HG03064 (cell line): Measurements from ENCODE around the gene FUT8.

Experiments used
- ATAC-seq: cut with Tn5 transposase; IDR thresholded peaks from one replicate; pipeline ENCODE4 v1.9.1; 2021; ENCODE audit warnings: low read depth; ENCODE audit not compliant: unreplicated experiment

Gene FUT8

DNA sequence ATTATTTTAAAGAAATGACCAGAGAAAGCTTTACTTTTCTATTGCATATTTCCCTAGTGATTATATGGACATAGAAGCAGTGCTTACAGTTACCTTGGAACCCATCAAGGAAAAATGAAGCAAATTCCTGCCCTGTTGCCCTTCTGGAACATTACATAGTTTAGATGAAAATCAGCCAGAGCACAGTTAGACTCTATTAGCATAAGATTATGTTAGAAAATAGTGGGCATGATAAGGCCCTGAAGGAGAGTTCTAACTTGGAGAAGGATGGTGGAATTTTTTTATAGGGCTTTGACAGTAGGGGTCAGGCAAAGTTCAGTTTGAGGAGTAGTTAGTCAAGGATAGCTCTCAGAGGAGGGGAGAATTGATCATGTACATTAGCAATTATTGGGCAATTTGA is 74.3 kb downstream of the FUT8 start:
- ATAC-seq: no peak

DNA sequence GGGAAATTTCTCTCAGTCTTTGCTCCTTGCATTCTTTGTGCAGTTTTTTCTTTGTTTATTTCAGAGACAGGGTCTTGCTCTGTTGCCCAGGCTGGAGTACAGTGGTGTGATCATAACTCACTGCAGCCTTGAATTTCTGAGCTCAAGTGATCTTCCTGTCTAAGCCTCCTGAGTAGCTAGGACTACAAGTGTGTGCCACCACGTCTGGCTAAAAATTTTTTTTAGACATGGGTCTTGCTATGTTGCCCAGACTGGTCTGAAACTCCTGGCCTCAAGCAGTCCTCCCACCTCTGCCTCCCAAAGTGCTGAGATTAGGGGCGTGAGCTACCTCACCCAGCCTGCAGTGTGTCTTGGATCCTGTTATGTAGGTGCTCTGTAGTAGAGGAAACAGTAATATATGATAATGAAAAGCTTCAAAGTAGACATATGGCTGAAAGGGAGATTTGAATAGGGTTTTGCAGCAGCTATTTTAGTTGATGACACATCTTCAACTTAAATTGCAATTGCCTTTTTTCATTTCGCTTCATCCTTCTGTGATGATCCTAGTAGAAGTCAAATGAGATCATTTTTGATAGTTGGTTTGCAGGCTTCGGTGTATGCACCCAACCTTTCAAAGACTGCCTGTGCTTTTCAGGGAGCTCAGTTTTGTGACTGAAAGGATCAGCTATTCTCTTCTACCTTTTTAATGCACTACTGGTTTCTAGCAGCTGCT is 75.4 kb downstream of the FUT8 start:
- no peak for ATAC-seq

DNA sequence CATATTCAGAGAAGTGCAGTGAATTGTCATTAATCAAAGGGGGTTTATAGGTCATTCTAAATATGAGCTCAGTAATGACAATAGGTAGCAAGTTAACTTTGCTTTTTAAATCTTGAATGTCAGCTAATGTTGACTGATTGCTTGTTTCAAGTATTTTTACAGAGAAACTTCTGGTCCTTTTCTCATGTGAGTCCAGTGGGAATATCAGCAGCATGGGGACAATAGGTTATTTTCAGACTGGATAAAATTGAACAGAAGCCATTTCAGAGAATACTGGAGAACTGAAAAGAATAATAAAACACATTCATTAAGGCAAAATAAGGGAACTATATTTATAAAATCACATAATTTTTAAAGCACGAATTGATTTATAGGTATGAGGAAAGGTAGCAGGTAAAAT is 78.7 kb downstream of the FUT8 start:
- no peak for ATAC-seq

DNA sequence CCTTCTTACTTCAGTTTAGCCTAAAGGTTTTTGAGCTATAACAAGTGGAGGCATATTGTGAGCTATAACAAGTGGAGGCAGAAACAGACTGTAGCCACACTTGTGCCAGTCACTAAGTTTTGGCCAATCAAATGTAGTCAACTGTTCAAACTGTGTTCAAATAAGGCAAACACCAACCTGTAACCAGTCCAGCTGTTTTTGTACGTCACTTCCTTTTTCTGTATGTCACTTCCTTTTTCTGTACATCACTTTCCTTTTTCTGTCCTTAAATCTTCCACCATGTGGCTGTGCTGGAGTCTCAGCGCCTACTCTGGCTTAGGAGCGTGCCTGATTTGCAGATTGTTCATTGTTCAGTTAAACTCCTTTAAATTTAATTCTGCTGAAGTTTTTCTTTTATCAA is 79.7 kb downstream of the FUT8 start:
- no peak for ATAC-seq

DNA sequence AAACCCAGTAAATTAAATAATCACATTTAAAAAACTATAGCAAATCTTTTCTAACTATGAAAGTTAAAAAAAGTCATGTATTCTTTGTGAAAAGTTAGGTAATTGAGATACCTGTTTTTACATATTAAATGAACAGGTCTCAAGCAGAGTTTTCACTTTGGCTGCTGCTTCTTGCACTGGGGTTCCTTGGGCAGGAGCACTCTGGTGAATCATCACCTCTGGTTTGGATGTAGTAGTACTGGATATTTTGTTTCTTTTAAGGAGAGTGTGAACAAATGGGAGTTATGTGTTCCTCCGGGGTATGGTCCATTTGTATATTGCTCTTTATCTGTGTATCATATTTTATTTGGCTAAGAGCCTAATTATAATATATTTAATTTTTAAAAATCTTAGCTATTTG is 82.7 kb downstream of the FUT8 start:
- ATAC-seq: no peak

DNA sequence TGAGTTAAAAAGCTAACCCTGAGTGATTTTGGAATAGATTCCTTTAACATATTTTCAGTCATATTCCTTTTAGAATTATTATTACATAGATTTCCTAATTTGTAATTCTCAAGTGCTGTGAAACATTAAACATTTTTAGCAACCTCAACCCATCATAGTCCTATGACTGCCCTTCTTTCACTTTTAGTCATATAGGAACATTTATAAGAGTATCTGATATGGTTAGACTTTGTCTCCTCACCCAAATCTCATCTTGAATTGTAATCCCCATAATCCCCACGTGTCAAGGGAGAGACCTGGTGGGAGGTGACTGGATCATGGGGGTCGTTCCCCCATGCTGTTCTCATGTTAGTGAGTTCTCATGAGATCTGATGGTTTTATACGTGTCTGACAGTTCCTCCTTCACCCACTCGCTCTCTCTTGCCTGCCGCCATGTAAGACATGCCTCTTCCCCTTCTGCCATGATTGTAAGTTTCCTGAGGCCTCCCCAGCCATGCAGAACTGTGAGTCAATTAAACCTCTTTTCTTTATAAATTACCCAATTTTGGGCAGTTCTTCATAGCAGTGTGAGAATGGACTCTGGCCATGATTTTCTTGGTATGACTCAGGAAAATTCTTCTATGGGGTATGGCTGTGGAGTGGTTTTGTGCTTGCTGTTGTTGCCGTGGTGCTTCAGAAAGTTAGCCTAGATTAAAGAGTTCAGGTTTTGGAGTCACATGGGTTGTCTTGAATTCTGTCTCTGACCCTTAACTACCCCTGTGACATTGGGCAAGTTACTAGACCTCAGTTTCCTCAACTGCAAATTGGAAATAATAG is 83.9 kb downstream of the FUT8 start:
- no peak for ATAC-seq

DNA sequence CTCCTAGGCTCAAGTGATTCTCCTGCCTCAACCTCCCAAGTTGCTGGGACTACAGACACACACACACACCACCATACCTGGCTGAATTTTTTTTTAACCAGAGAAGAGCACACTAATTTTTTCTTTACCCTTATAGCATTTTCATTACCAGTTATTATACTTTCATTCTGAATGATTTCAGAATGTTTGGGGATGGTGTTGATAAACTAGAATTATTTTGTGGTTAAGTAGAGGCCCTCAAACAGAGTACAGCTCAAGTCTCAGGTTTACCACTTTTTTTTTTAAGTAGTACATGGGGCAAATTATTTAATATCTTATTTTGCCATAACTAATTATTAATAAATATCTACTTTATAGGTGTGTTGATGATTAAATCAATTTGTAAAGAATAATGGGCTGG is 86.6 kb downstream of the FUT8 start:
- no peak for ATAC-seq

DNA sequence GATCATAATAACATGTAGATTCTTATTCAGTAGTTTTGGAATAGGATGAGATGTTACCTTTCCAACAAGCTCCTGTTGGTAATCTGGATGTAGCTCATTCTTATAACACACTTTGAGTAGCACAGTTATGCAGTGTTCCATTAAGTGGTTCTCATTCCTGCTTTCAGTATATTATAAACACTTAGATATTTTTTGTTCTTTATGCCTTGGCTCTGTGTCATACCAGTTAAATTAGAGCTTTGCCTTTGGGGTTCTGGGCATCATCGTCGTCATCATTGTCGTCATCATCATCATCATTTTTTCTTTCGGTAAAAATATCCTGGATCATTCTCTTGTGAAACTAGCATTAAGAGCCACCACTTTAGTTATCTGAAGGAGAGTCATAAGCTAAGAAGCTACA is 87.5 kb downstream of the FUT8 start:
- ATAC-seq: no peak

DNA sequence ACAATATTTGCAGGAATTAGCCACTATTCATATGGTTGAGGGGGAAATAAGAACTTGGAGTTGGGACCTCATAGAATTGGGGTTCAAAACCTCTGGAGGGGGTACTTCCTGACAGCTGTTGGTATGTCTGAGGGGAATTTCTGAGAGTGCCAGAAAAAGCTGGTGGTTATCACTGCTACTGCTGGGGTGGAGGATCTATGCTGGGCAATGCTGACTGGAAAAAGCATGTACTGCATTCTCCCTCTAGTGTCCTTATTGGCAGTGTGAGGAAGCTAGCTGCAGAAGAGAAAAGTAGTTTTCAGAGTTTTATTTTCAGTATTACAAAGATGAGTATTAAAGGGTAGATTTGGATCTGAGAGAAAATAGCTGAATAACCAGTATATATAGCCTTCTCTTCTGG is 88.8 kb downstream of the FUT8 start:
- no peak for ATAC-seq

DNA sequence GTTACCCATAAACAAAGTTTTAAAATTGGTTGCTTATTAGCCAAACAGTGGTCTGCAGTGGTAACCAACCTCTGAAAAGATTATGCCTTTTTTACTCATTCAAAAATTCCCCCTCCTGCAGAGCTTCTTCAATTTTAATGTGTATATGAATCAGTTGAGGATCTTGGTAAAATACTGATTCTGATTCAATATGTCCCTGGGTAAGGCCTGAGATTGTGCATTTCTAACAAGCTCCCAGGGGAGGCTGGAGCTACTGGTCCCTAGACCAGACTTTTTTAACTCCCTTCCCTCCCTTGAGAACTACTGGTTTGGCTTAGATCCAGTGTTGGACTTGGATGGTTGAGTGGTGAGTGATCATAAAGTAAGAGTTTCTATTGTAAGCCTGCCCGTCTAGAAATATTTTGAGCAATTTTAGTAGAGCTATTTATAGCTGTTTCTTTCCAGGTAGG is 90.2 kb downstream of the FUT8 start:
- no peak for ATAC-seq

DNA sequence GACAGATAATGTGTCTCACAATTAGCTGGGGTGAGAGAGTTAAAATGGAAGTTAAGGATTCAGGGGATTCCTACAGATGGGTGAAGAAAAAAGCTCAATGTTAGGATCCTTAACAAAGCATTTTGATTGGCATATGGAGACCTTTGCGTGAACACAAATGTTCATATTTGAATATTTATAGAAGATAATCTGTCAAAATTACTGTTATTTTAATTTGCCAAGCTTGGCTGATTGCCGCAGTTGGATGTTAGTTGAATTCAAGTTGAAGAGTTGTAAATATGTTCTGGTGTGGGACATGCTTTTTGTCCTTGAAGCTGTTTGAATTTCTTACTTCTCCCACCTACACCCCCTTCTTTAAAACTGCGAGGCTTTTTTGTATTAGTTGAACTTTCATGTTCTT is 91.2 kb downstream of the FUT8 start:
- ATAC-seq: no peak

DNA sequence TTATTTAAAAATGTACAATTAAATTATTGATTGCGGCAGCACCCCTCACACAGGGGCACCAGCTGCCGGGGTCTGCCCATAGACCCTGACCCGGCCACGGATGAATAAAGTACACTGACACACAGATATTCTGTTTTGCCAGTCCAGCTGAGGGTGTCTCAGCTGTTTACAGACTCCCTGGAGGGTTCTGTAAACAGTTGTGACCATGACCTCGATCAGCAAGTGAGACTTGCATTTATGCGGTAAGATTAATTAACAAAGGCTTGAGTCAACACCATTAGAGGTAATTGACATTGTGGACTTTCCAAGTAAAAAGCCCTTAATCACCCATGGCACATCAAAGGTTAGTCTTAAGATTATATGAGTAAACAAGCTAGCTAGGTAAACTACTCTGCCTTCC is 94.3 kb downstream of the FUT8 start:
- ATAC-seq: no peak

DNA sequence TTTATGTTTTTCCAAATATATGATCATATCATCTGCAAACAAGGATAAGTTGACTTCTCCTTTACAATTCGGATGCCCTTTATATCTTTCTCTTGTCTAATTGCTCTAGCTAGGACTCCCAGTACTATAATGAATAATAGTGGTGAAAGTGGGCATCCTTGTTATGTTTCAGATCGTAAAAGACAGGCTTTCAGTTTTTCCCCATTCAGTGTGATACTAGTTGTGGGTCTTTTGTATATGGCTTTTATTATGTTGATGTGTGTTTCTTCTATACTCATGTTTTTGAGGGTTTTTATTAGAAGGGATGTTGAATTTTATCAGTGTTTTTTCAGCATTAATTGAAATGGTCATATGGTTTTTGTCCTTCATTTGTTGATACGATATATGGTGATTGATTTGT is 97.3 kb downstream of the FUT8 start:
- ATAC-seq: no peak

DNA sequence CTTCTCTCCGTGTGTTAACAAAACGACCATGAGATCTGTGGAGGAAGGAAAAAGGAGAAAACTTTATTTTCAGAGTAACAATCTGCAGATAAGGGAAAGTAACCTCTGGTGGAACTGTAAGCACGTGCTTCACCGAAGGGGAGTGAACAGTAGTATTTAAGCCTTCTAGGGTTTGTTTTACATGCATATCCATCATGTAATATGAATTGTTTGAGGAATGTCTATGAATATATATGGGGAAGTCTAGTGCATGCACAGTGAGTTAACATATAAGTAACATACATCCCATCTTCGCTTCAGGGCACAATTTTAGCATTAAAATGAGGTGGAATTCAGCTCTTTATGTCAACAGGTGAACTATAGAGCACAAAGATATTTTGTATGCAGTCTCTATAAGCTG is 101.1 kb downstream of the FUT8 start:
- ATAC-seq: no peak

DNA sequence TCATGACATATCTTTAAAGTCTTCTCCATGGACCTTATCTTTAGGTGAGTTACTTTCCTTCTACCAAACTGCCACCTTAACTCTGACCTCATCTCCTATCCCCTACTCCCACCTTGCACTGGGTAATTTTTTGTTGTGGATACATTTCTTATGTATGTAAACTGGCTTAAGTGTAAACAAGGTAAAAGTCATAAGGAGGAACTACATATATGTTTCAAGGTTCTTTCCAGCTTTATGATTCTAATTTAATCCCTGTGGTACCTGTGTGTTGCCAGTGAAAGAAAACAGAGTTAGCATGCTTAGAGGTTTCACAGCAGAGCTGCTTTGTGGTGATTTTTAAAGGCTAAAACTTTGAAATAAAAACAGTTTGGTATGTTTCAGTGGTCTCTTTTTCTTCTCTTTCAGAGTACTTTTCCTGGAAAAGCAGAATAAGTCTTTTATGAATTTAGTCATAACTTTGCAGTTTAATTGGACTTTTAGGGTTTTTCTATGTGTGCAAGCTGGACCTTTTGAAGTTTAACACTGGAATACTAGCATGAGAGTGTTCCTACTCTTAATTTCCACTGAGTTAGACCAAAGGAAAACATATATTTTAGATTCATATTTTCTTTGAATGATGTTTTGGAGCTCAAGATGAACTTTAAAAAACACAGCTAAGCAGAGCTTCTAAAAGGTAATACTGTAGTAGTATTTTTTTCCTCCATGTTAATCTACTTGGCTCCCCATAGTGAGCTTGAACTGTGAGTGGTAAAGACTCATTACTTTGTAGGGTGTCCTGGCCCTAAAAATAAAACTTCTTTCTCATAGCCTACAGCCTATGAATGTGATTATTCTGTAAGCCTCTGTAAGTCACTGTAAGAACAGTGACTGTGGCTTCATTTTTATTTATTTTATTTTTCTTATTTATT is 105.4 kb downstream of the FUT8 start:
- no peak for ATAC-seq

DNA sequence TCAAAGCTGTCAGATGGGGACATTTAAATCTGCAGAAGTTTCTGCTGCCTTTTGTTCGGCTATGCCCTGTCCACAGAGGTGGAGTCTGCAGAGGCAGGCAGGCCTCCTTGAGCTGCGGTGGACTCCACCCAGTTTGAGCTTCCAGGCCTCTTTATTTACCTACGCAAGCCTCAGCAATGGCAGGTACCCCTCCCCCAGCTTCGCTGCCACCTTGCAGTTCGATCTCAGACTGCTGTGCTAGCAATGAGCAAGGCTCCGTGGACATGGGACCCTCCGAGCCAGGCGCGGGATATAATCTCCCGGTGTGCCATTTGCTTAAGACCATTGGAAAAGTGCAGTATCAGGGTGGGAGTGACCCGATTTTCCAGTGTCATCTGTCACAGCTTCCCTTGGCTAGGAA is 115.5 kb downstream of the FUT8 start:
- ATAC-seq: no peak

DNA sequence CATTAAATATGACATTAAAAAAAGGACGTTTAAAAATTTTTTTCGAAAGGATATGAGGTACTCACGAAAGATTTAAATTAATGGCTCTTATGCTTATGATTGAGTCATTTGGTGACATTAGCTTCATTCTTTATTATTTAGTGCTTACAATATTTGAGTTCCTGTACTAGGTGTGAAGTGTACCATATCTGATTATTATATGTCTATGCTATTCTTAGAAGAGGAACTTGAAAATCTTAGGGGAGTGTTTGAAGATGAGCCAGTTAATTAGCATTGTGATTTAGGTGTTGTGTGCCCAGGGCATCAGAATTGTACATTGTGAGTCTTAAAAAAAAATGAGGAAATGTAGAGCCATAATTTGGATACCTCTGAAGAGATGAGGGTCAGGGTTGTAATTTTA is 118.6 kb downstream of the FUT8 start:
- ATAC-seq: no peak

DNA sequence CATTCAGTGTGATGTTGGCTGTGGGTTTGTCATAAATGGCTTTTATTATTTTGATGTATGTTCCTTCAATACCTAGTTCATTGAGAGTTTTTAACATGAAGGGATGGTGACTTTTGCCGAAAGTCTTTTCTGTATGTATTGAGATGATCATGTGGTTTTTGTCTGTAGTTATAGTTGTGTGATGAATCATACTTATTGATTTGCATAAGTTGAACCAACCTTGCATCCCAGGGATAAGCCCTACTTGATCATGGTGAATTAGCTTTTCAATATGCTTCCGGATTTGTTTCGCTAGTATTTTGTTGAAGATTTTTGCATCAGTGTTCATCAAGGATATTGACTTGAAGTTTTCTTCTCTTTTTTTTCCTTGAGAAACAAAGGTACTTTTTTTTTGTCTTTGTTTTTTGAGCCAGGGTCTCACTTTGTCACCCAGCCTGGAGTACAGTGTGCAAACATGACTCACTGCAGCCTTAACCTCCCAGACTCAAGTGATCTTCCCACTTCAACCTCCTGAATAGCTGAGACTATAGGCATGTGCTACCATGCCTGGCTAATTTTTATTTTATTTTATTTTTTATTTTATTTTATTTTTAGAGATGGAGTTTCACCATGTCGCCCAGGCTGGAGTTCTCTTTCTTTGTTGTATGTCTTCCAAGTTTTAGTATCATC is 121.3 kb downstream of the FUT8 start:
- no peak for ATAC-seq

DNA sequence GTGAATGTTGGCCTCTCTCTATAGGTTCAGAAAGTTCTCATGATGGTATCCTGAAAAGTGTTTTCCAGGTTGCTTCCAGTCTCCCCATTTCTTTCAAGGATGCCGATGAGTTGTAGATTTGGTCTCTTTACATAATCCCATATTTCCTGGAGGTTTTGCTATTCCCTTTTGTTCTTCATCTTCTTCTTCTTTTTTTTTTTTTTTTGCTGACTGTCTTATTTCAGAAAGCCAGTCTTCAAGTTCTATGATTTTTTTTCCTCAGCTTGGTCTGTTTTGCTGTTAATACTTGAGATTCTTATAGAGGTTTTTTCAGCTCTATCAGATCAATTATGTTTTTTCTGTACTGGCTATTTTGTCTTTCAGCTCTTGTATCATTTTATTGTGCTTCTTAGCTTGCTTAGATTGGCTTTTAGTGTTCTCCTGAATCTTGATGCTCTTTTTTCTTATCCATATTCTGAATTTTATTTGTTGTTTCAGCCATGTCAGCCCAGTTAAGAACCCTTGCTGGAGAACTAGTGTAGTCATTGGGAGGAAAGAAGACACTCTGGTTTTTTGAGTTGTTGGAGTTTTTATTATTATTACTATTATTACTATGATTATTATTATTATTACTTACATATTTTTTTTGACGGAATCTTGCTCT is 124.4 kb downstream of the FUT8 start:
- no peak for ATAC-seq

DNA sequence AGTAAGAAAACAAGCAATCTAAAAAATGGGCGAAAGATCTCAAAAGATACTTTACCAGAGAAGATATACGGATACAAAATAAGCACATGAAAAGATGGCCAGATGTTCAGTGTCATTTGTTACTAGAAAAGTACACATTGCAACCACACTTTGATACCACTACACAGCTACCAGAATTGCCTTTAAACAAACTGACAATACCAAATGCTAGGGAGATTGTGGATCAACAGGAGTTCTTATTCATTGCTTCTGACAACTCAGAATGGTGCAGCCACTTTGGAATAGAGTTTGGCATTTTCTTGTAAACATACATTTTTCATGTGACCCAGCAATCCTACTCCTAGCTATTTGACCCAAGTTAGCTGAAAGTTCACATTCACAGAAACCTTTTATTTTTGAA is 136.3 kb downstream of the FUT8 start:
- no peak for ATAC-seq
